Endothelial cell of umbilical vein (primary cell): ENCODE results near the gene GNG3. TPM values are rescaled to one million over a fixed set of nuclear protein-coding genes. Genes with fewer than 3 reads are reported as not detected.

Experiments
- BruUV-seq: library from RNA; stranded (reverse); fragments of 400-500 nt; replicated peaks from 2 replicates; lab custom pipeline; 2021; lab: Mats Ljungman, UMichigan
- CTCF ChIA-PET: fragments of 300-600, 350-600 bp; sonication (Branson Sonifier 250); formaldehyde crosslinking; loops from one replicate; lab custom pipeline; 2021; ENCODE audit warnings: antibody characterized with exemption, inconsistent platforms; lab: Charles Lee
- POLR2A ChIA-PET: fragments of 300-600, 350-600 bp; sonication (Branson Sonifier 250); formaldehyde crosslinking; loops from one replicate; lab custom pipeline; 2021; ENCODE audit warnings: antibody characterized with exemption, inconsistent platforms; lab: Charles Lee
- DNase-seq: peaks from one replicate; pipeline ENCODE4 v3.0.0-alpha.2; 2011; ENCODE audit warnings: low read depth, low spot score
- FAIRE-seq: peaks from 2 replicates; lab custom pipeline; 2011; peaks lifted over from hg19 to GRCh38; lab: Jason Lieb, UNC
- H2AFZ ChIP-seq: 2 replicates; pipeline ENCODE4 v1.6.0; 2012; ENCODE audit warnings: low read depth, low read length, control low read depth, inconsistent platforms
- H3K27ac ChIP-seq: 2 replicates; pipeline ENCODE4 v1.5.1; 2011; ENCODE audit warnings: low read depth, mild to moderate bottlenecking, control low read depth, low read length, moderate library complexity; ENCODE audit not compliant: insufficient read depth
- H3K27me3 ChIP-seq, 2 experiments: 2 replicates each; pipeline versions ENCODE4 v1.6.0 to v1.6.1; 2011; ENCODE audit warnings: low read length in 2 of 2, mixed read lengths in 1 of 2; ENCODE audit not compliant: control insufficient read depth in 2 of 2, insufficient read depth in 2 of 2
- H3K36me3 ChIP-seq, 2 experiments: 2 replicates in 1 of 2; 3 replicates in 1 of 2; pipeline ENCODE4 v1.5.1; 2011; ENCODE audit warnings: low read length in 2 of 2, mild to moderate bottlenecking in 1 of 2, moderate library complexity in 1 of 2; ENCODE audit not compliant: control insufficient read depth in 2 of 2, insufficient read depth in 2 of 2; ENCODE audit errors: extremely low read depth in 1 of 2
- H3K4me1 ChIP-seq: 3 replicates; pipeline ENCODE4 v1.5.1; 2011; ENCODE audit warnings: mild to moderate bottlenecking, low read length; ENCODE audit not compliant: control insufficient read depth, insufficient read depth; ENCODE audit errors: extremely low read depth
- H3K4me2 ChIP-seq: 2 replicates; pipeline ENCODE4 v1.6.1; 2011; ENCODE audit warnings: low read length, control low read depth, mixed read lengths; ENCODE audit not compliant: insufficient read depth
- H3K4me3 ChIP-seq, 3 experiments: fragments of 200-600 bp in 1 of 3; sonication (generic), shearing (Covaris generic) in 1 of 3; replicated peaks in 1 of 3; 2 replicates each; pipeline ENCODE4 v1.5.1; 2011 to 2016; ENCODE audit warnings: control low read depth in 3 of 3, low read length in 3 of 3, mild to moderate bottlenecking in 2 of 3, inconsistent platforms in 1 of 3, low read depth in 1 of 3, moderate library complexity in 1 of 3; ENCODE audit not compliant: insufficient read depth in 1 of 3
- H3K79me2 ChIP-seq: 2 replicates; pipeline ENCODE4 v1.6.0; 2012; ENCODE audit warnings: low read length, inconsistent platforms; ENCODE audit not compliant: control insufficient read depth, insufficient read depth
- H3K9ac ChIP-seq: replicated peaks from 2 replicates; pipeline ENCODE3; 2011; ENCODE audit warnings: low read length, control low read depth; ENCODE audit not compliant: insufficient read depth; ENCODE audit errors: extremely low read depth
- H3K9me1 ChIP-seq: replicated peaks from 3 replicates; pipeline ENCODE4 v1.6.0; 2011; ENCODE audit warnings: mild to moderate bottlenecking, low read length; ENCODE audit not compliant: control insufficient read depth, insufficient read depth; ENCODE audit errors: extremely low read depth
- H3K9me3 ChIP-seq: replicated peaks from 2 replicates; pipeline ENCODE4 v1.5.1; 2012; ENCODE audit warnings: low read length, inconsistent platforms; ENCODE audit not compliant: control insufficient read depth, insufficient read depth
- H4K20me1 ChIP-seq: replicated peaks from 2 replicates; pipeline ENCODE3; 2011; ENCODE audit warnings: mild to moderate bottlenecking, low read length; ENCODE audit not compliant: control insufficient read depth, insufficient read depth; ENCODE audit errors: extremely low read depth
- CTCF ChIP-seq, 2 donors: IDR thresholded peaks; 1 replicate in 1 of 2; 2 replicates in 1 of 2; pipeline ENCODE4 v1.5.1; 2011; ENCODE audit warnings: low read length in 2 of 2, mild to moderate bottlenecking in 2 of 2, moderate library complexity in 2 of 2, control low read depth in 1 of 2, inconsistent platforms in 1 of 2, low read depth in 1 of 2; ENCODE audit not compliant: insufficient read depth in 1 of 2; ENCODE audit errors: extremely low read depth in 1 of 2
- EZH2 ChIP-seq: IDR thresholded peaks from 2 replicates; pipeline ENCODE4 v1.6.1; 2012; ENCODE audit warnings: borderline replicate concordance, low read depth, mild to moderate bottlenecking, moderate library complexity, low read length, inconsistent platforms; ENCODE audit not compliant: severe bottlenecking
- FOS ChIP-seq: IDR thresholded peaks from 2 replicates; pipeline ENCODE4 v1.6.1; 2011; ENCODE audit warnings: mild to moderate bottlenecking, low read length, moderate library complexity, borderline replicate concordance; ENCODE audit not compliant: insufficient read depth
- GATA2 ChIP-seq: IDR thresholded peaks from 2 replicates; pipeline ENCODE4 v1.7.0; 2011; ENCODE audit warnings: low read depth, mild to moderate bottlenecking, moderate library complexity, mixed read lengths, low read length; ENCODE audit not compliant: insufficient read length, insufficient read depth
- JUN ChIP-seq: IDR thresholded peaks from 2 replicates; pipeline ENCODE4 v1.6.1; 2011; ENCODE audit warnings: borderline replicate concordance, low read depth; ENCODE audit not compliant: insufficient read length, insufficient read depth
- MYC ChIP-seq: IDR thresholded peaks from one replicate; pipeline ENCODE4 v1.6.1; 2011; ENCODE audit warnings: mild to moderate bottlenecking, low read depth, low read length
- POLR2A ChIP-seq: IDR thresholded peaks from 2 replicates; pipeline ENCODE4 v1.6.1; 2012; ENCODE audit warnings: low read depth, mild to moderate bottlenecking, control low read depth, low read length
- POLR2AphosphoS5 ChIP-seq: IDR thresholded peaks from 2 replicates; pipeline ENCODE4 v1.6.1; 2012; ENCODE audit warnings: low read depth, mild to moderate bottlenecking, control low read depth, low read length, moderate library complexity; ENCODE audit not compliant: insufficient read depth
- dilution Hi-C: fragments of 300-500 bp; cut with MboI; formaldehyde crosslinking; loops from one replicate; pipeline ENCODE4 v1.15.0; 2019; ENCODE audit warnings: low sequenced_read_pairs; ENCODE audit not compliant: extremely low pct_ligation_motif_present
- intact Hi-C: fragments of 100-400 bp; cut with micrococcal nuclease; formaldehyde crosslinking; loops from one replicate; pipeline ENCODE4 v1.10.0; 2022
- polyA plus RNA-seq, 4 experiments: library from polyadenylated mRNA; depleted of rRNA in 3 of 4; stranded (reverse) in 3 of 4; unstranded in 1 of 4; fragments of >200 nt; gene quantifications; 2 replicates each; pipeline versions ENCODE4 v1.2.1 to v1.2.3, GENCODE V29; 2011 to 2012; ENCODE audit warnings: missing spikeins in 1 of 4
- total RNA-seq: library from RNA; stranded (reverse); gene quantifications from 2 replicates; pipeline ENCODE4 v1.2.3, GENCODE V29; 2021
- TF ChIP-seq, protein P1 (sequence below): IDR thresholded peaks from 2 replicates; pipeline ENCODE4 v1.6.1; 2011; ENCODE audit not compliant: insufficient read depth, insufficient read length

The GNG3 gene
- total and polyA plus RNA-seq, 2 donors (not counting 3 experiments of a cell fraction or from before 2014, with no cell fraction given) = not detected

GRCh38 chr11:62726915-62727164 lies 19.4 kb downstream of the GNG3 start:
- no peak for DNase-seq
- no peaks in the 10 kb centered on the region for H4K20me1 ChIP-seq
- H3K27me3 ChIP-seq = no peaks in the 10 kb centered on the region
- H3K4me2 ChIP-seq = no peak overlapping the region
- no TSS peak for BruUV-seq
- ChIA-PET POLR2A (interaction anchor here (1.0 to 3.2 kb wide), 10 partner anchors 10 to 154 kb away, joined by 3 to 25 read pairs (median 5); partner anchors contain the start of genes C11orf98, CSKMT, EEF1G and GANAB), CTCF (interaction anchor here (0.6 to 4.5 kb wide), 9 partner anchors 14 to 302 kb away, joined by 3 to 39 read pairs (median 5); partner anchors contain the start of genes SLC3A2, TAF6L, TMEM179B and ZBTB3)
- H3K36me3 ChIP-seq = peaks cover 9 to 21% of the 10 kb centered on the region in 2 experiments
- H3K4me3 ChIP-seq = peak overlapping the region; percentile 53 to 99 (median 94)
- dilution Hi-C loops = no loop called here
- H3K9me3 ChIP-seq = no peaks in the 10 kb centered on the region
- intact Hi-C loops = loop anchor here (1.0 to 5.0 kb wide), 7 partner anchors 18 to 155 kb away; partner anchors contain the start of genes GANAB, SLC3A2, TAF6L and TMEM223
- peak overlapping the region; percentile 11 for H2AFZ ChIP-seq
- H3K27ac ChIP-seq = peak overlapping the region; percentile 67
- H3K9me1 ChIP-seq = no peaks in the 10 kb centered on the region
- peak overlapping the region; percentile 59 for H3K9ac ChIP-seq
- no peak for FAIRE-seq
- H3K79me2 ChIP-seq = peaks cover 74% of the 10 kb centered on the region
- TF ChIP-seq MYC = no peak
- TF ChIP-seq POLR2A = no peak
- no peak for TF ChIP-seq EZH2
- TF ChIP-seq JUN = no peak
- TF ChIP-seq FOS = no peak
- TF ChIP-seq GATA2 = no peak
- no peak for TF ChIP-seq POLR2AphosphoS5
- TF ChIP-seq CTCF (IDR thresholded peaks at IDR 0.05; ENCODE audit: extremely low read depth in 1 of 2, insufficient read depth in 1 of 2, low read depth in 1 of 2, low read length in 2 of 2) = no peak
- TF ChIP-seq, protein P1, sequence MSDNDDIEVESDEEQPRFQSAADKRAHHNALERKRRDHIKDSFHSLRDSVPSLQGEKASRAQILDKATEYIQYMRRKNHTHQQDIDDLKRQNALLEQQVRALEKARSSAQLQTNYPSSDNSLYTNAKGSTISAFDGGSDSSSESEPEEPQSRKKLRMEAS = no peak
- H3K4me1 ChIP-seq = peaks cover 15% of the 10 kb centered on the region
